GM12878 (cell line): ENCODE results near the gene IQGAP3. TPM values are rescaled to one million over a fixed set of nuclear protein-coding genes. Genes with fewer than 3 reads are reported as not detected.

Experiments
- ATAC-seq: fragments of 200-7000 bp; cut with Tn5 transposase; 3 replicates; pipeline ENCODE4 v1.9.1; 2020; ENCODE audit warnings: mild to moderate bottlenecking, moderate library complexity
- BruUV-seq: library from RNA; stranded (reverse); fragments of 400-500 nt; replicated peaks from 2 replicates; lab custom pipeline; 2021; lab: Mats Ljungman, UMichigan
- CTCF ChIA-PET: fragments of 300-600 bp; sonication (Branson Sonifier 250); formaldehyde crosslinking; extraction: SDS; loops from one replicate; lab custom pipeline; 2021; ENCODE audit warnings: inconsistent platforms; lab: Yijun Ruan, JAX
- POLR2A ChIA-PET: fragments of 350-600 bp; formaldehyde crosslinking; extraction: SDS; loops from one replicate; lab custom pipeline; 2021; ENCODE audit warnings: inconsistent platforms; lab: Charles Lee
- RAD21 ChIA-PET: fragments of 300-600 bp; sonication (Branson Sonifier 250); formaldehyde crosslinking; loops from one replicate; lab custom pipeline; 2023; ENCODE audit warnings: antibody characterized with exemption; ENCODE audit not compliant: unreplicated experiment; lab: Charles Lee
- SMC1A ChIA-PET: fragments of 300-600 bp; sonication (Branson Sonifier 250); formaldehyde crosslinking; loops from one replicate; lab custom pipeline; 2023; ENCODE audit not compliant: unreplicated experiment, uncharacterized antibody; lab: Charles Lee
- DNase-seq: peaks from one replicate; pipeline ENCODE4 v3.0.0-alpha.2; 2011; ENCODE audit warnings: low read depth, low spot score
- FAIRE-seq: peaks from 3 replicates; lab custom pipeline; 2011; peaks lifted over from hg19 to GRCh38; lab: Jason Lieb, UNC
- H2AFZ ChIP-seq: 2 replicates; pipeline ENCODE4 v1.6.0; 2011; ENCODE audit warnings: low read depth, low read length, control low read depth; ENCODE audit not compliant: control insufficient read depth
- H3K27ac ChIP-seq: 2 replicates; pipeline ENCODE4 v1.5.1; 2011; ENCODE audit warnings: control low read depth; ENCODE audit not compliant: control insufficient read depth, insufficient read depth
- H3K27me3 ChIP-seq, 2 experiments: replicated peaks in 1 of 2; 2 replicates each; pipeline versions ENCODE4 v1.6.0 to v1.6.1; 2011; ENCODE audit warnings: low read length in 1 of 2; ENCODE audit not compliant: control insufficient read depth in 2 of 2, insufficient read depth in 2 of 2
- H3K36me3 ChIP-seq, 2 experiments: 2 replicates each; pipeline ENCODE4 v1.5.1; 2011; ENCODE audit warnings: low read length in 1 of 2; ENCODE audit not compliant: control insufficient read depth in 2 of 2, insufficient read depth in 2 of 2
- H3K4me1 ChIP-seq: 2 replicates; pipeline ENCODE4 v1.6.1; 2011; ENCODE audit warnings: mild to moderate bottlenecking, low read length, moderate library complexity, mixed read lengths; ENCODE audit not compliant: control insufficient read depth, insufficient read depth
- H3K4me2 ChIP-seq: 2 replicates; pipeline ENCODE4 v1.6.0; 2011; ENCODE audit warnings: control low read depth; ENCODE audit not compliant: control insufficient read depth, insufficient read depth
- H3K4me3 ChIP-seq: fragments of 200-600 bp; sonication (generic); 2 replicates; pipeline ENCODE4 v1.5.1; 2016
- H3K79me2 ChIP-seq: 2 replicates; pipeline ENCODE4 v1.6.0; 2011; ENCODE audit warnings: low read length; ENCODE audit not compliant: control insufficient read depth, insufficient read depth
- H3K9ac ChIP-seq: 2 replicates; pipeline ENCODE4 v1.8.0; 2011; ENCODE audit warnings: low read length, control low read depth, mixed read lengths; ENCODE audit not compliant: control insufficient read depth, insufficient read depth
- H3K9me3 ChIP-seq: replicated peaks from 3 replicates; pipeline ENCODE4 v1.5.1; 2011; ENCODE audit warnings: mild to moderate bottlenecking, low read length; ENCODE audit not compliant: control insufficient read depth, insufficient read depth
- H4K20me1 ChIP-seq: 2 replicates; pipeline ENCODE4 v1.6.0; 2011; ENCODE audit not compliant: control insufficient read depth, insufficient read depth
- DPF2 ChIP-seq: fragments of 450-650 bp; IDR thresholded peaks from 2 replicates; pipeline ENCODE4 v1.6.1; 2017; ENCODE audit warnings: mild to moderate bottlenecking
- NFYA ChIP-seq: IDR thresholded peaks from 2 replicates; pipeline ENCODE4 v1.6.1; 2011; ENCODE audit warnings: low read depth, mild to moderate bottlenecking, low read length, improper control_type of control experiment, borderline replicate concordance
- NFYB ChIP-seq: IDR thresholded peaks from 2 replicates; pipeline ENCODE4 v1.6.1; 2011; ENCODE audit warnings: low read depth, mild to moderate bottlenecking, low read length, improper control_type of control experiment, moderate library complexity; ENCODE audit not compliant: insufficient read depth
- SMAD1 ChIP-seq: fragments of 450-650 bp; IDR thresholded peaks from 2 replicates; pipeline ENCODE4 v1.6.1; 2018; ENCODE audit warnings: mild to moderate bottlenecking, low read depth; ENCODE audit not compliant: partially characterized antibody
- SPI1 ChIP-seq: IDR thresholded peaks from 2 replicates; pipeline ENCODE4 v1.6.1; 2011; ENCODE audit warnings: low read depth, mild to moderate bottlenecking, low read length, moderate library complexity, borderline replicate concordance; ENCODE audit not compliant: insufficient read depth
- SRF ChIP-seq, 2 experiments: IDR thresholded peaks; 2 replicates each; pipeline ENCODE4 v1.6.1; 2011; ENCODE audit warnings: low read depth in 2 of 2, low read length in 2 of 2, mild to moderate bottlenecking in 1 of 2, moderate library complexity in 1 of 2
- WGBS: methylation state at CpG from one replicate; pipeline ENCODE4 v1.1.6; 2016; ENCODE audit warnings: low lambda C conversion rate; ENCODE audit not compliant: insufficient replicate concordance, insufficient coverage; ENCODE audit errors: missing lambda C conversion rate; 5-methylcytosine and 5-hydroxymethylcytosine counted together
- in situ Hi-C: fragments of 300-500 bp; cut with MboI; formaldehyde crosslinking; loops from 9 replicates; pipeline ENCODE4 v1.14.3; 2018; ENCODE audit warnings: mixed read lengths
- intact Hi-C: fragments of 100-400 bp; cut with micrococcal nuclease; formaldehyde crosslinking; loops from one replicate; pipeline ENCODE4 v1.14.2; 2022; ENCODE audit not compliant: unreplicated experiment
- polyA plus RNA-seq, 11 experiments: library from polyadenylated mRNA; depleted of rRNA in 4 of 11; unstranded in 6 of 11; stranded (reverse) in 5 of 11; fragments of >200 nt; fragmentation: Nextera tagmentation in 4 of 11; fragmentation: Illumina TruSeq in 1 of 11; extraction: Ambion mirVana in 4 of 11; extraction: Trizol in 1 of 11; gene quantifications; 1 replicate in 1 of 11; 2 replicates in 10 of 11; pipeline versions ENCODE4 v1.2.1 to v1.2.3, GENCODE V29; 2011 to 2016; ENCODE audit warnings: inconsistent platforms in 2 of 11, missing spikeins in 2 of 11, low read depth in 1 of 11
- total RNA-seq, 4 experiments: library from RNA; depleted of rRNA in 3 of 4; stranded (reverse); fragments of >200 nt in 3 of 4; fragmentation: Illumina TruSeq in 1 of 4; extraction: Trizol in 1 of 4; gene quantifications; 2 replicates each; pipeline versions ENCODE4 v1.2.1 to v1.2.3, GENCODE V29; 2013 to 2021

Gene IQGAP3
- total and polyA plus RNA-seq, 10 of the 15 experiments (the other 5 are each of a cell fraction or from before 2014, with no cell fraction given) = 1.1 to 10.7 (median 7.9) TPM

- SMC1A ChIA-PET = interaction anchor here (3.0 to 16.4 kb wide), 2 partner anchors 13 to 45 kb away, joined by 18 to 460 read pairs; no protein-coding TSS in a partner anchor
These were observed 69.3 kb downstream of the IQGAP3 start for GRCh38 chr1:156502894-156503697.

GRCh38 chr1:156502391-156502893, 69.9 kb downstream of the IQGAP3 start:
- ChIA-PET RAD21 (interaction anchor here (2.5 to 5.8 kb wide), 2 partner anchors 15 to 44 kb away, joined by 25 to 323 read pairs; no protein-coding TSS in a partner anchor), CTCF (interaction anchor here (0.6 to 10.0 kb wide), 8 partner anchors 13 to 167 kb away, joined by 3 to 175 read pairs (median 8); no protein-coding TSS in a partner anchor), SMC1A (interaction anchor here (1.2 to 16.4 kb wide), 3 partner anchors 13 to 44 kb away, joined by 3 to 460 read pairs (median 18); no protein-coding TSS in a partner anchor), POLR2A (interaction anchor here (0.6 to 23.9 kb wide), 5 partner anchors 1 to 97 kb away, joined by 3 to 630 read pairs (median 21); partner anchors contain the start of gene MEF2D)
- Histone ChIP-seq H3K4me1 (peaks cover 45% of the 10 kb centered on the region), H3K4me3 (no peak overlapping the region), H2AFZ (no peak overlapping the region; the same call in 1 of the 2 replicates), H4K20me1 (no peaks in the 10 kb centered on the region), H3K9ac (no peak overlapping the region), H3K27me3 (no peaks in the 10 kb centered on the region), H3K79me2 (peaks cover 35% of the 10 kb centered on the region), H3K9me3 (no peaks in the 10 kb centered on the region), H3K4me2 (peak overlapping the region; percentile 83), H3K27ac (peak overlapping the region; percentile 2), H3K36me3 (no peaks in the 10 kb centered on the region)
- BruUV-seq = no TSS peak
- DNase-seq (no peak), FAIRE-seq (no peak), ATAC-seq (no peak)
- in situ Hi-C loops (no loop called here), intact Hi-C loops (loop anchor here (5.0 to 10.0 kb wide), 2 partner anchors 242 to 265 kb away; partner anchors contain the start of genes MRPL24 and PRCC)
- WGBS = 0% methylated on average over 1 of the region's 1 CpG
- no peak for TF ChIP-seq NFYA
- peak; percentile 24; the same call in 1 of the 2 replicates for TF ChIP-seq SPI1

More at GRCh38 chr1:156502894-156503697, 69.3 kb downstream of the IQGAP3 start:
- no peak overlapping the region for H3K9ac ChIP-seq
- H2AFZ ChIP-seq = no peak overlapping the region
- in situ Hi-C loops (no loop called here), intact Hi-C loops (loop anchor here (5.0 to 10.0 kb wide), 2 partner anchors 242 to 264 kb away; partner anchors contain the start of genes MRPL24 and PRCC)
- H3K36me3 ChIP-seq = no peaks in the 10 kb centered on the region
- DNase-seq (no peak), ATAC-seq (no peak)
- RAD21 ChIA-PET = interaction anchor here (0.8 to 5.8 kb wide), 2 partner anchors 16 to 22 kb away, joined by 3 to 323 read pairs; no protein-coding TSS in a partner anchor
- H3K4me3 ChIP-seq = no peak overlapping the region
- WGBS = 68% methylated on average over 12 of the region's 12 CpGs
- POLR2A ChIA-PET = interaction anchor here (0.6 to 17.1 kb wide), 2 partner anchors 12 to 18 kb away, joined by 3 to 630 read pairs; partner anchors contain the start of gene MEF2D
- peaks cover 31% of the 10 kb centered on the region for H3K79me2 ChIP-seq
- BruUV-seq = no TSS peak
- no peaks in the 10 kb centered on the region for H3K9me3 ChIP-seq
- TF ChIP-seq SRF (IDR thresholded peaks at IDR 0.05; ENCODE audit: low read depth in 2 of 2, low read length in 2 of 2) = no peak
- 0 out of 2 replicates have a peak, but pooled peaks have one; percentile 39 for TF ChIP-seq NFYB
- no peak for TF ChIP-seq DPF2
- TF ChIP-seq SMAD1 = no peak
- TF ChIP-seq, all 136 proteins: peak for 1
- CTCF ChIA-PET = interaction anchor here (0.6 to 10.0 kb wide), 9 partner anchors 13 to 563 kb away, joined by 3 to 175 read pairs (median 4); partner anchors contain the start of gene GPATCH4
- Histone ChIP-seq H3K4me2 (no peak overlapping the region), H4K20me1 (no peaks in the 10 kb centered on the region), H3K4me1 (peaks cover 47% of the 10 kb centered on the region), H3K27ac (peak overlapping the region; percentile 98), H3K27me3 (no peaks in the 10 kb centered on the region)
- no peak for FAIRE-seq
